Skin epidermis (tissue), 12 donors: ENCODE data around the gene EAF1.
A peak's percentile ranks its signal among the peaks of the same experiment; 100 is the strongest.
"Not testable (repeated sequence)": the region's sequence is repeated elsewhere in the genome, so short reads cannot be mapped to it uniquely, and the experiment has no call there.

ENCODE experiments used
- H3K27ac ChIP-seq, 21 experiments: fragments of 200-600 bp; sonication (generic) in 11 of 21; one replicate each; pipeline ENCODE4 v1.5.0; 2020; ENCODE audit warnings: mild to moderate bottlenecking in 3 of 21, inconsistent platforms in 2 of 21, moderate library complexity in 2 of 21
- H3K4me3 ChIP-seq, 7 experiments: fragments of 200-600 bp; sonication (generic) in 2 of 7; one replicate each; pipeline ENCODE4 v1.5.0; 2020; ENCODE audit warnings: inconsistent platforms in 2 of 7, mild to moderate bottlenecking in 2 of 7, moderate library complexity in 1 of 7

EAF1 gene

GRCh38 chr3:15403965-15404364 is 23.4 kb upstream of the EAF1 start:
- H3K27ac ChIP-seq = no peak overlapping the region
- H3K4me3 ChIP-seq = no peak overlapping the region

DNA sequence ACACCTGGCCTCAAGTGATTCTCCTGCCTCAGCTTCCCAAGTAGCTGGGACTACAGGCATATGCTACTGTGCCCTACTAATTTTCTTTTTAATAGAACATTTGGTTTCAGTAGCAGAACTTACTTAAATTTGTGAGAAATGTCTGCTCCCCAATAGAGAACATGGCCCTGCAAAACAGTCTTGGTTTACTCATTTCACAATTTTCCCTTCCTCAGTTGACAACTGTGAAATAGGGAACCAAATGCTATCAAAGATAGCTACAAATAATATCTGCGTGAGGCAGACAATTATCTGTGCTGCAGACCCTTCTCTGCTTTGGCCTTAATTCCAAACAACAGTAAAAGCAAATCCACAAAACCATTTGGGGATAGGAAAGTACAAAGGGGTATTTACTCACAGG is 22.6 kb upstream of the EAF1 start:
- Histone ChIP-seq H3K4me3 (no peak overlapping the region), H3K27ac (no peak overlapping the region)

DNA sequence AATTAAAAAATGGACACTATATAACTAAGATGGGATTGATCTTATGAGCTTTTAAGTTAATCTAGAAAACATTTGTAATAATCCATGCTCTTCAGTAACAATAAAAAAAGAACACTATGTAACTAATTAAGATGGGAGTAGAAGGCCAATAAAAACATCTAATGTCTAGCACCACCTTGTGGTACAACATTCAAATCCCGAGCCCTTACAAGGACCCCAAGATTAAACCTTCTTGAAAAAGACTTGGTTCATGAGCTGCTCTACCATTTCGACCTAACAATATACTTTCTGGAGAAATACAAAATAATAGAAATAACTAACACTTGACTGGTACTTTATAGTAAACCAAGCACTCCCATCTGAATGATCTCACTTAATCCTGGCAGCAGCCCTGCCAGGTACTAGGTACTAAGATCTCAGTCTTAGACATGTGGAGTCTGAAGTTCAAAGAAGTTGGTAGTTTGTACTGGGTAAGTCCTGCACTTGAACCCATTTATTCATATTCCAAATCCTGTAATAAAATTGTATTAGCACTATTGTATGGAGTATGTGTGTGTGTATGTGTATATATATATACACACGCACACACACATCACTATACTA is 21.8 kb upstream of the EAF1 start:
- Histone ChIP-seq H3K4me3 (no peak overlapping the region), H3K27ac (no peak overlapping the region)

DNA sequence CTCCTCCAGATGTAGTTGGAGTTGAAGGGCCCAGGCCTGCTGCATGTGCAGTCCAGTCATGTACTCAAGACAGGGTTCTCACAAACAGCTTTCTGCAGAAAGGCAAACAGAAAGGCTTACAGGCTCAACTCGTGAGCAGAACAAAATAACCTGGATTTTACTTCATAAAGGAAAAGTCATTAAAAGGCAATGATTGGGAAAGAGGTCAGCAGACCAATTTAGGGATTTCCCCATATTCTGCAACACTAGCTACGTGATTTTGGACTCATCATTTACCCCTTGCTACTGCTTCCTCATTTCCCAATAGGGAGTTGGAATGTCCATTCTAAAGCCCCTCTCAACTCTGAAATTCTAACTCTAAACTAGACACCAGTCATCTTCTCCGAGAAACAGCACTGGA is 18.2 kb upstream of the EAF1 start:
- no peak overlapping the region for H3K27ac ChIP-seq
- H3K4me3 ChIP-seq = no peak overlapping the region

GRCh38 chr3:15409774-15410173 is 17.6 kb upstream of the EAF1 start:
- Histone ChIP-seq H3K4me3 (no peak overlapping the region), H3K27ac (no peak overlapping the region)

- H3K4me3 ChIP-seq, H3K27ac ChIP-seq: not testable (repeated sequence)
These were observed 16.4 kb upstream of the EAF1 start for GRCh38 chr3:15410966-15411365.

GRCh38 chr3:15420871-15421270 is 6.5 kb upstream of the EAF1 start:
- H3K27ac ChIP-seq = no peak overlapping the region
- H3K4me3 ChIP-seq = no peak overlapping the region

- Histone ChIP-seq H3K4me3 (peak overlapping the region; percentile 63 to 93 (median 77)), H3K27ac (peak overlapping the region in 20 of 21 experiments; percentile 76 to 95 (median 90))
These were observed 749 bp upstream of the EAF1 start for GRCh38 chr3:15426579-15427118.

- peak overlapping the region; percentile 76 to 95 (median 90) for H3K27ac ChIP-seq
- H3K4me3 ChIP-seq = peak overlapping the region; percentile 63 to 93 (median 77)
These were observed 583 bp downstream of the EAF1 start for GRCh38 chr3:15427981-15428380.

- peak overlapping the region; percentile 63 to 93 (median 77) for H3K4me3 ChIP-seq
- H3K27ac ChIP-seq = peak overlapping the region in 18 of 21 experiments; percentile 76 to 95 (median 91)
These were observed 1.1 kb downstream of the EAF1 start for GRCh38 chr3:15428539-15428938.

GRCh38 chr3:15429080-15429479 is 1.7 kb downstream of the EAF1 start:
- H3K4me3 ChIP-seq = peak overlapping the region in 3 of 7 experiments; percentile 73 to 87 (median 77)
- peak overlapping the region in 4 of 21 experiments; percentile 64 to 93 (median 86) for H3K27ac ChIP-seq

DNA sequence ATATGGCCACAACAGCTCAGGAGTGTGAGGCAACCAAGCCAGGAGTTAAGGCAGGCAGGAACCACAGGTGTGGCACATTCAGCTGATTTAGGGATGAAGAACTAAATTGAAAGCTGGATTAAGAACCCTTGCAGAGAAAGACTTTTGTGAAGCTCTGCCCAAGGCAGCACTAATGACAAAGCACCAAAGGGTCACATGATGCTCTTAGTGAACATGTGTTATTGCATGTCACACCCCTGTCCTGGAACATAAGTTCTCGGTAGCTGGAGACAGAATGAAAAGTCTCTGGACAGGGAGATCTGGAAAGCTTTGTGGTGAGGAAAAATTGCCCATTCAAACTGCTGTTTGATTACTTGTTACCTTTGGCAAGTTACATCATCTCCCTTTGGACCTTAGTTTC is 3.2 kb downstream of the EAF1 start:
- H3K4me3 ChIP-seq = no peak overlapping the region
- H3K27ac ChIP-seq = no peak overlapping the region

DNA sequence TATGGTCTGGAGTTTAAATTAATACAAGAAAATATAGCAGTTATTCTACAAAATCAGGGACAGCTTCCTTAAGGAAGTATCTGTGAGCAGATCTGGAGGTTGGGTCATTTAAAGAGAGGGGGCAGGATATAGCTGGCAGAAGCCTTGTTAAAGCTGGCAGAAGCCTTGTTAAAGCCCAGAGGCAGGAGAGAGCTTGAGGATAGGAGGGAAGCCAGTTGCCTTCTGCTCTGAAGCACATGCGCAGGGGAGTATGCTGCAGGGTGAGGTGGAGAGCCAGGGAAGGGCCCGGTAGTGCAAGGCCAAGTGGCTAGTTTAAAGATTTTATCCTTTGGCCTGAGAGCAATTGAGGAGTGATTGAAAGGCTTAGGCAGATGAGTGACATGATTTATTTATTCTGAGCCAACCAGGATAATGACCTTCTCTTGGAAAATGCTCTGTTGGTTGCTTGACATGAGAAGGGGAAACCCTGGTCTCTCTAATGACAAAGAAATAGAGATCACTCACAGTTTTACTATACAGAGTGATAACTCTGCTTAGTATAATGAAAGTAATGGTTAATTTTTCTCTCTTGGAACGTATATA is 3.9 kb downstream of the EAF1 start:
- Histone ChIP-seq H3K27ac (no peak overlapping the region), H3K4me3 (no peak overlapping the region)

GRCh38 chr3:15433531-15433930 is 6.1 kb downstream of the EAF1 start:
- Histone ChIP-seq H3K27ac (no peak overlapping the region), H3K4me3 (no peak overlapping the region)

- H3K4me3 ChIP-seq = no peak overlapping the region
These were observed 7.4 kb downstream of the EAF1 start for GRCh38 chr3:15434756-15435155.

GRCh38 chr3:15436246-15436645 is 8.8 kb downstream of the EAF1 start:
- Histone ChIP-seq H3K4me3 (no peak overlapping the region), H3K27ac (no peak overlapping the region)

More at GRCh38 chr3:15434756-15435155, 7.4 kb downstream of the EAF1 start:
- no peak overlapping the region for H3K27ac ChIP-seq

- peak overlapping the region in 3 of 21 experiments; percentile 8 to 41 (median 25) for H3K27ac ChIP-seq
- H3K4me3 ChIP-seq = no peak overlapping the region
These were observed 11.6 kb downstream of the EAF1 start for GRCh38 chr3:15438983-15439382.

DNA sequence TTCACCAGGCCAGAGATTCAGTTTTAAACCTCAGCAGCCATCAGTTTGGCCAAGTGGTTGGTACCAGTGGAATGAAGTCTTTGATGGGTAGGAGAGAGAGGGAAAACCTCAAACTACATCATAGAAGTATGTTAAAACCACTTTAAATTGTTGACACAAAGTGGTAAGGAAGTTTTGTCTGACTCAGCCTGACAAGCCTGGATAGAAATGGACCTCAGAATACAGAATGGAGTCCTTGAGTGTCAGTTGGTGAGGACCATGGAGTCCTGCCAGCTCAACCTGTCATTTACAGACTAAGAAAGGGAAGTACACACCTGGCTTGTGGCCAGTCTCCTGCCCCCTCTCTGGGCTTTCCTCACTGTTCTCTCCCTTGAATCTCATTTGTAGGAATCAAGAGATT is 12.1 kb downstream of the EAF1 start:
- Histone ChIP-seq H3K27ac (peak overlapping the region in 2 of 21 experiments; percentile 25 to 41), H3K4me3 (no peak overlapping the region)

DNA sequence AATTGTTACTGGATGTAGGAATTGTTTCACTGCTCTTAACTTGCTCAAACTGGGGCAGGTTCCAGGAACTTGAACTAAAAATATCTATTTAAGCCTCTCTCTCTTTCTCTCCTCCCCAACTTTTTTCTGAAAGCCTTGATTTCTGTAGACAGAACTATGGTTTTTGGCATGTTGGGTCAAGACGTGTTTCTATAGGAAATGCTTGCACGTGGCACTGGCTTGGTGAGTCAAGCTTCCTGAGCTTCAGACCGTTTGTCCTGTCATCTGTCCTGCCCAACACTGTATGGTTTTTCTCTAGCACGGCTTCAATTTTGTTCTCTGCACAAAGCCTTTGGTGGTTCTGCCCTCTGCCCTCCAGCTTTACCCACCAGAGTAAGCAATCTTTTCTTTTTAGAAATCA is 13.5 kb downstream of the EAF1 start:
- Histone ChIP-seq H3K4me3 (no peak overlapping the region), H3K27ac (no peak overlapping the region)

GRCh38 chr3:15443826-15444524 is 16.6 kb downstream of the EAF1 start:
- Histone ChIP-seq H3K4me3 (no peak overlapping the region), H3K27ac (peak overlapping the region in 1 of 21 experiments; percentile 12)
